ENCODE results near the gene F7. TPM values are rescaled to one million over a fixed set of nuclear protein-coding genes. Genes with fewer than 3 reads are reported as not detected.
"Not testable (repeated sequence)": the region's sequence is repeated elsewhere in the genome, so short reads cannot be mapped to it uniquely, and the experiment has no call there.

Gene F7
- total RNA-seq, 1 donor from 2014 or later, result 0.30 TPM

DNA sequence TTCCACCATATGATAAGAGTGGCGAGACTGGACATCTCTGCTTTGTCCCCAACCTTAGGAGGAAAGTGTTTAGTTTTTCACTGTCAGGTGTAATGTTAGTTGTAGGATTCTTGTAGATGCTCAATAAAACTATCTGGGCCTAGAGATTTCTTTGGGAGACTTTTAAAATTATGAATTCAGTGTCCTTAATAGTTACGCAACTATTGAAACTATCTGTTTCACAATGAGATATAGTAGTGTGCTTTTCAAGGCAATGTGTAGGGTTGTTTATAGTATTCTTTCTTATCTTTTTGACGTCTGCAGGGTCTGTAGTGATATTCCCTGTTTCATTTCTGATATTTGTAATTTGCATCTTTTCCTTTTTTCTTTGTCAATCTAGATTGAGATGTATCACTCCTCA lies 33.2 kb upstream of the F7 start:
- DNase-seq (ENCODE audit: low read depth), result no peak

DNA sequence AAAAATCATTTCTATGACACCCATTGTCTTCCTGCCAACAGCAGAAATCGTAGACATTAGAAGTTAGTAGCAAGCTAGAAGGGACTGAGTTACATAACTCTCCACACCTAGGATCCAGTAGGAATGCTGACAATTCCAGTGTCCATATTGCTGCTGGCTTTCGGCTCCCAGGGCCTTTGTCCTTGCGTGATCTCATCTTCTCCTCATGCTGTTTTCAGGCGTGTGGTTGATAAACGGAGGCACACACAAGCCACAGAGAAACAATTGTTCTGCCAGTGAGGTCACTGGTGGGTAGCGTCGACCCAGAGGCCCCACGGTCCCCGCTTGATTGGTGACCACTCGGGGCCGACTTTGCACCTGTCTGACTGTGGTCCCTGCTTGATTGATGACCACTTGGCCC lies 31.6 kb upstream of the F7 start:
- no peak for DNase-seq (ENCODE audit: low read depth)

DNA sequence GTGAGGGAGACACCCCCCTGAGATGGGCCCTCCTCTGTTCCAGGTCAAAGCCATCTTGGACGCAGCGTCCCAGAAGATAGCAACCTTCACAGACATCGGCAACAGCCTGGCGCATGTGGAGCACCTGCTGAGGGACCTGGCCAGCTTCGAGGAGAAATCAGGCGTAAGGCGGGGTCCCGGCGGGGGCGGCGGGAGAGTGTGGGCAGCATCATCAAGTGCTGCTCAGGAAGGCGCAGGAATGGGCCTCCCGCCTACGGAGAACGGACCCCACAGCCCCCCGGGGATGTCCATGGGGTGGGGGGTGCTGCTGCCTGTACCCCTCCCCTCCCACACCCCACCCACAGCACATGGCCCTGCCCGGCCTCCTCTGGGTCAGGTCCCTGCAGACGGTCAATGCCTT lies 31.2 kb upstream of the F7 start:
- DNase-seq (ENCODE audit: low read depth), result no peak

DNA sequence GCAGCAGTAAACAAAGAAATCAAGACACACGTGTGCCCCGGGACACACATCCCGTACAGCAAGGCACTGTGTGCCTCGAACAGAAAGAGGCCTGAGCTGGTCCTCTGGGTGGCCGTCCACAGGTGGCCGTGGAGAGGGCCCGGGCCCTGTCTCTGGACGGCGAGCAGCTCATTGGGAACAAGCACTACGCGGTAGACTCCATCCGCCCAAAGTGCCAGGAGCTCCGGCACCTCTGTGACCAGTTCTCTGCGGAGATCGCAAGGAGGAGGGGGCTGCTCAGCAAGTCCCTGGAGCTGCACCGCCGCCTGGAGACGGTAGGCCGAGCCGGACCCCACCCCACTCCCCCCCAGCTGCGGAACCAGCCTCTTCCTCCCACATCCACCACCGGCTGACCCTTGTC lies 30.7 kb upstream of the F7 start:
- DNase-seq (ENCODE audit: low read depth), result no peak

DNA sequence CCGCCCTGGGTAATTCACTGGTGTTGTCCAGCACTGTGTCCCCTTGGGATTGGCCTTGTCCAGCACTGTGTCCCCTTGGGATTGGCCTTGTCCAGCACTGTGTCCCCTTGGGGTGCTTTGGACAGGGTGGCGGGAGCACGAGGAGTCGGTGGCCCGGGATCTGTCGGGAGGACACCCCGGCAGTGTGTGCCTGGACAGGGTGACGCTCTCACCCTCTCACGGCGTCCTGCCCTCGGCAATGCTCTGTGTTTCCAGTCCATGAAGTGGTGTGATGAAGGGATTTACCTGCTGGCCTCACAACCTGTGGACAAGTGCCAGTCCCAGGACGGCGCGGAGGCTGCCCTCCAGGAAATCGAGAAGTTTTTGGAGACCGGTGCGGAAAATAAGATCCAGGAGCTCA lies 29.9 kb upstream of the F7 start:
- DNase-seq (ENCODE audit: low read depth), result no peak

DNA sequence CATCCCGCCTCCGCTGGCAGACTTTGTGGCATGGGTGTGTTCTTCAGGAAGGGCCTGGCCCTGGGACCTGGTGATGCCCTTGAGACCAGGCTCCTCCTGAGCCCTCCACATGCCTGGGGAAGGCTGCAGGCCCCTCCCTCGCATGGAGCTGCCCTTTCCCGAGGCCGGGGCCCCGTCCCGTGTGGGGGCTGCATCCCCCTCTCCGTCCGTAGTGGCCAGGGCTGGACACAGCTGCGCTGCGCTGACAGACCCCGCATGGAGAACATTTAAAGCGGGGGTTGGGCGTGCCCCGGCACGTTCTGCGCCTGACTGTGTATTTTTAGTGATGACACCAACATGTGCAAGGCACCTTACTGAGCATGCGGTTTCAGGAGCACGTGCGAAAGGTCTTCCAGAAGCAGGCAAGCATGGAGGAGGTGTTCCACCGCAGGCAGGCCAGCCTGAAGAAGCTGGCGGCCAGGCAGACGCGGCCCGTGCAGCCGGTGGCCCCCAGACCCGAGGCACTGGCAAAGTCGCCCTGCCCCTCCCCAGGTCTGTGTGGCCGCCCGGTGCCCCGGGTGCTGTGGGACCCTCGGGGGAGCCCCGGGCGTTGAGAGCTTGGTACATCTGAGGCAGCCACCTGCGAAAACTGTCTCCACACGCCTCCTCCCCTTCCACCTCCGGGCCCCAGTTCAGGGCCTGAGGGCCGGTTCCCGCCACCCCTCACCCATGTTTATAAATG lies 28.8 kb upstream of the F7 start:
- no peak for DNase-seq (ENCODE audit: low read depth)

DNA sequence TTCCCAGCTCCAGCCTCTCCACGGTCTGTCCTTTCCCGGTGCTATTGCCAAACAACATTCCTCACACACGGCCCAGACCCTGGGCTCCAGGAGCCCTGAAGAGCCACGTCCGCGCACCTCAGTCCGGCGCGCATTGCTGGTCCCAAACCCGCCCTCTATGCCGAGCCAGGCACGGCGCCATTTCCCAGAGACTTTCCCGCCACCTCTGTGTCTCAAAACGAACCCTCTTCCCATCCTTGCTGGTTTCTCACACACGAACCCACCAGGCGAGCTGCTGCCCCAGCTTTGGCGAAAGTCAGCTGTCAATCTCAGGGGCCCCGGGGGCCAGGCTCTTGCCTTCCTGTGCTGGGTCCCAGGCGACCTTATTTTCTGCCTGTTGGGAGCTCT lies 28.0 kb upstream of the F7 start:
- DNase-seq (ENCODE audit: low read depth), result no peak

DNA sequence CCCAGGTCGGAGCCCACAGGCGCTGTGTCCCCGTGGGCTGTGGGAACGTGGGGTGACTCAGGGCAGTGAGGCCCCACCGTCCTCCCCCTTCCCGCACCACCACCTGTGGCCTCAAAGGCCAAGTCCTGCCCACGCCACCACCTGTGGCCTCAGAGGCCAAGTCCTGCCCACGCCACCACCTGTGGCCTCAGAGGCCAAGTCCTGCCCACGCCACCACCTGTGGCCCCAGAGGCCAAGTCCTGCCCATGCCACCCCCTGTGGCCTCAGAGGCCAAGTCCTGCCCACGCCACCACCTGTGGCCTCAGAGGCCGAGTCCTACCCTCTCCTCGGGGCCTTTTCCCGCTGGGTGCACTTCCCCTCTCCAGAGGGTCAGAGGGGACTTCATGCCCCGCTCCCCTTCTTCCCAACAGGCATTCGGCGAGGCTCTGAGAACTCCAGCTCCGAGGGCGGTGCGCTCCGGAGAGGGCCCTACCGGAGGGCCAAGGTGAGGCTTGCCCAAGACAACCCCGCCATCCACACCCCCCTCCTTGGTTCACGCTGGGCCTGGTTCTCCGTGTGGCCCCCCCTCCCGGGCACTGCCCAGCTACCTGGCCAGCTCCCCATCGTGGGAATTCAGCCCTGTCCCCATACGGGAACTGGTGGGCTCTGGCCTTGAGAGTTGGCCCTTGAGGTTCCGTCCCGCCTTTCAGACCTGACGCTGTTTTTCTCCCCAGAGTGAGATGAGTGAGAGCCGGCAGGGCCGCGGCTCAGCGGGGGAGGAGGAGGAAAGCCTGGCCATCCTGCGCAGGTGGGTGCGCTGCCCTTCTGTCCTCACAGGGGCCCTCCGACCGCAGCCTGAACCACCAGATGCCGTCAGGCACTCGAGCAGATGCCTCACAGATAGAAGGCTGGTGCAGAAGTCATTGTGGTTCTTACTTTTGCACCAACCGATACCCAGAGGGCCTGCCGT lies 27.4 kb upstream of the F7 start:
- no peak for DNase-seq (ENCODE audit: low read depth)

DNA sequence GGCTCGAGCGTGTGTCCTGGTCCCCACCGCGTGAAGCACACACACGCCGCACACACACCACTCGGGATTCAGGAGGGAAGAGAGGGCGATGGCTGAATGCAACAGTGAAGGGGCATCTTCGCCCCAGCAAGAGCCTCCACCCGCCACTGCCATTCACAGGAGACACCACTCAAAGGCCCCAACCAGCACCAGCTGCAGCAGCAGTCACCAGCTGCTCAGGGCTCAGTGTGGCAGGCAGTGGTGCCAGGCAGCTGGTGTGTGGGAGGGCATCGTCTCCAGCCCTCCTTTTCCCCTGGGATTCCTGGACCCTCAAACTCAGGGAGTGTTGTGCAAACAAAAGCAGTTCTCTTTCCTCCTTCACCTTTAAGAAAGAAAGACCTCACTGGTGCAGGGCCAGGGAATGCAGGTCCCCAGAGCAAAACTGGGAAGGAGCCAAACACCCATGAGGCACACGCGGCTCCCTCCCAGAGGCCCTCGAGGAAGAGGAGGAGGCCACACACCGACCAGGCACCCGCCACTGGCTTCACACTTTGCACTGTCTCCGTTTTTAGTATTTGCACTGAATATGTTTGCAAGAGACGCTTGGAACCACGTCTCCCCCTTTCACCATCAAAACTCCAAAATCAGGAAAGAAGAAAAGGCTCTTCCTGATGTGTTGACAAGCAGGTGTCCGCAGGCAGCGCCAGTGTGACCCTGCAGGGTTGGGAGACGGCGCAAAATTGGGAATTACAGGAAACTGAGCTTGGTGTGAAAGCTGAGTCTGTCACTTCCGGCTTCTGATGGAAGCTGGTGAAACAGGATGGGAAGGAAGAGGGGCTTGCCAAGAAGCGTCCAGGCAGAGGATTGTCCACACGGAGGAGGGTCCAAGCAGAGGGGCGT lies 26.4 kb upstream of the F7 start:
- no peak for DNase-seq (ENCODE audit: low read depth)

DNA sequence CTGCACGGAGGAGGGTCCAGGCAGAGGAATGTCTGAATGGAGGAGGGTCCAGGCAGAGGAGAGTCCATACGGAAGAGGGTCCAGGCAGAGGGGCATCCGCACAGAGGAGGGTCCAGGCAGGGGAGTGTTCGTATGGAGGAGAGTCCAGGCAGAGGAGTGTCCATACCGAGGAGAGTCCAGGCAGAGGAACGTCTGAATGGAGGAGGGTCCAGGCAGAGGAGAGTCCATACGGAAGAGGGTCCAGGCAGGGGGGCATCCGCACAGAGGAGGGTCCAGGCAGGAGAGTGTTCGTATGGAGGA lies 25.9 kb upstream of the F7 start:
- not testable (repeated sequence) for DNase-seq (ENCODE audit: low read depth)

DNA sequence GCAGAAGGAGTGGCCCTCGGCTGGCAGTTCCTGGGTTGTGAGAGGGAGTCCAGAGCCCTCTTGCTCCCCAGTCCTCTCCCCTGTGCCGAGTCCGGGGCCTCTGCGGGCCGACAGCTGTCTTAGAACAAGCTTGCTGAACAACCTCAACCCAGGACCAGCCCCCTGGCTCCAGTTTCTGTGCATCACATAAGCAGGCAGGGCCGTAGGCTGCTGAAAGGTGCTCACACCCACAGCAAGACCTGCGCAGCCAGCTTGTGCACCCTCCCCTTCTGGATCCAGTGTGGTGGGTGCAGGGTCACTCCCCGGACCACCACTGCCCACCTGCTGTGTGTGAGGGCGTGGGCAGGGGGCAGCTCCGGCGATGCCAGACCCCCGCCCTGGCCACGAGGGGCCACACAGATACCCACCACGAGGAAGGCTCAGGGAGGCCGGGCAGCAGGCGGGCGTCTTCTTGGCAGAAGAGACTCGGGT lies 25.2 kb upstream of the F7 start:
- no peak for DNase-seq (ENCODE audit: low read depth)

DNA sequence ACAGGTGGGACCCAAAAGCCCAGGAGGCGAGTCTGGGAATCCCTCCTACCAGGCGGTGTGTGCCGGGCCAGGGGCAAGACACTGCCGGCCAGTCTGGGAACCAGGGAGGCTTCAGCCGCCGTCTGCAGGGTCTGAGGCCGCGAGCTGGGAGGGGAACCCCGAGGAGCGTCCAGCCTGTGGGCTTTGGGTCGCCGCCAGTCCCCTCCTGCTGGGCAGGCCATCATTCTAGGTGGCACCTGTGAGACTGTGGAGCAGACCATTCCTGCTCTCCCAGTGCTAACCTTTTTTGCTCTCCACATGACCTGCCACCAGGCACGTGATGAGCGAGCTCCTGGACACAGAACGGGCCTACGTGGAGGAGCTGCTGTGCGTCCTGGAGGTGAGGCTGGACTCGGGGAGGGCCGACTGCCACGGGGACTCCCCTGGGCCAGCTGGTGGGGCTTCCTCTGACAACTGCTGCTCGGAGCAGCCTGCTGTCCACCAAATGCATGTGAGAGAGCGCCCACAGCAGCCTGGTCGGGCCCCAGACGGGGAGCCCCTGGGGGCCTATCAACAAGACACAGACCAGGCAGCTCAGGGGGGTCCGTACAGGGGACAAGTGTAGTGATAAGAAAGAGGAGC lies 24.6 kb upstream of the F7 start:
- no peak for DNase-seq (ENCODE audit: low read depth)

DNA sequence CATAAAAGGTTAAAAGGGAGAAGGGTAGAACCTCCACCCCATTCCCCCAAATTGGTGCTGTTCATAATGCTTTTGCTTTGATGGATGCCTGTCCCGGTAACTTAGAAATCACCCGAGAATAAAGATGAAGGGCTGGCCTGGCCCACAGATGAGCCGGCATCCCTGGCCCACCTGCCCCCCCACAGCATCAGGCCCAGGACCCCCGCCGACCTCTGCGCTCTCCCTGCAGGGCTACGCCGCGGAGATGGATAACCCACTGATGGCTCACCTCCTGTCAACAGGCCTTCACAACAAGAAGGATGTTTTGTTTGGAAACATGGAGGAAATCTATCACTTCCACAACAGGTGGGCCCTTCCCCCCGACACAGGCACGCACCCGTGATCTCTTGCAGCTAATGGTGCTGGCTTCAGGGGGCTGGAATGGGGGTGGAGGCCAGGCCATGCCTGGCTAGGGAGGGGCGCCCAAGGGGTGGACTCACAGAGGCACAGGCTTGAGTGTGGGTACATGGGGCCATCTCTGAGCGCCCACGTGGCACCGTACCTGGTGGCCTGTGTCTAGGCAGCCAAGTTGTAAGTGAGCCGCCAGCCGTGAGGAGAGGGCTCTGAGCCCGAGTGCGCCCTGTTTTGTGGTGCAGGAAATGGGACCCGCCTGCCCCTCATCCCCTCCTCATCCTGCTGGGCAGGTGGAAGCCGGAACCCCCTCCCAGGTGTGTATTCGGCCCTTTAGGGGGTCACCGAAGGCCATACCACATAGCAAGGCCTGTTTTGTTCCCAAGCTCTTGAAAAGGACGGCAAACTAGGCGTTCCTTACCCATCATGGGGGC lies 23.2 kb upstream of the F7 start:
- DNase-seq (ENCODE audit: low read depth), result no peak

DNA sequence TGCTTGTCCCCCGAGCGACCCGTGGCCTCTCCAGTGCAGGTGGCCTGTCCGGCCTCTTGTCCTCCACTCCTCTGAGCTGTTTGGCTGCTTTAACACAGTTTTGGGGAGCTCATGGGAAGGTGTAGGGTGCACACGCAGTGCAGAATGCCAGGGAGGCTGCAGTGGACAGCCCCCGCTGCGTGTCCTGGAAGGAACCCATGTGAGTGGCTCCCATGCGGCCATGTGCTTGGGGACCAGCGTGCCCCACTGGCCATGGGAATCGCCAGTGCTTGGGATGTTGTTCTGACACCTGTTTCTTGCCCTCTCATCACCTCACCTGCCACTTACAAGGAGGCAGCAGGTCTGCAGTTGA lies 22.6 kb upstream of the F7 start:
- DNase-seq (ENCODE audit: low read depth), result no peak

DNA sequence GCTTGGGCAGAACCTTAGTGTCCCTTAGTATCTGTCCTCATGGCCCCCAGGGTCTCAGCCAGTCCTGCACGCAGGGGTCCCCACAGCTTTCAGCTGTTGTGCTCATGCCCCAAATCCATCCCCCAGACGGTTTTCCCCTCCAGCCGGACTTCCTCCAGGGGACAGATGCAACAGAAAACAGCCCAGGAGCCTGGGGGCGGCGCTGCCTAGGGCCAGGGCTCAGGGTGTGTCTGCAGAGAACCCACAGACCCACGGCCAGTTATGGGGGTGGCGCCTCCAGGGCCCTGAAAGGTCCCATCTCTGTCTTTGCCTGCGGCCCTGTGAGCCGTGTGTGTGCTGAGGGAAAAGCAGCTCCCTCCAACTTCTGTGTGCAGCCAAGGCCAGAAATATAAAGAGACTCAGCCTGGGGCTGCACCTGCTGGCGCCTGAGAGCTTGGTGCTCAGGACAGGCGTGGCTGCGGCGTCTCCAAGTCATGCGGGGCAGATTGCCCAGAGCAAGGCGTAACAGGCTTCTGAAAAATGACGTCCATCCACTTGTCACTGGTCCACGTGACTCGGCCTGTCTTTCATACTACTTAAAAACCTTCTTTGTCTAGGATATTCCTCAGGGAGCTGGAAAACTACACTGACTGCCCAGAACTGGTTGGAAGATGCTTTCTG lies 22.1 kb upstream of the F7 start:
- no peak for DNase-seq (ENCODE audit: low read depth)

DNA sequence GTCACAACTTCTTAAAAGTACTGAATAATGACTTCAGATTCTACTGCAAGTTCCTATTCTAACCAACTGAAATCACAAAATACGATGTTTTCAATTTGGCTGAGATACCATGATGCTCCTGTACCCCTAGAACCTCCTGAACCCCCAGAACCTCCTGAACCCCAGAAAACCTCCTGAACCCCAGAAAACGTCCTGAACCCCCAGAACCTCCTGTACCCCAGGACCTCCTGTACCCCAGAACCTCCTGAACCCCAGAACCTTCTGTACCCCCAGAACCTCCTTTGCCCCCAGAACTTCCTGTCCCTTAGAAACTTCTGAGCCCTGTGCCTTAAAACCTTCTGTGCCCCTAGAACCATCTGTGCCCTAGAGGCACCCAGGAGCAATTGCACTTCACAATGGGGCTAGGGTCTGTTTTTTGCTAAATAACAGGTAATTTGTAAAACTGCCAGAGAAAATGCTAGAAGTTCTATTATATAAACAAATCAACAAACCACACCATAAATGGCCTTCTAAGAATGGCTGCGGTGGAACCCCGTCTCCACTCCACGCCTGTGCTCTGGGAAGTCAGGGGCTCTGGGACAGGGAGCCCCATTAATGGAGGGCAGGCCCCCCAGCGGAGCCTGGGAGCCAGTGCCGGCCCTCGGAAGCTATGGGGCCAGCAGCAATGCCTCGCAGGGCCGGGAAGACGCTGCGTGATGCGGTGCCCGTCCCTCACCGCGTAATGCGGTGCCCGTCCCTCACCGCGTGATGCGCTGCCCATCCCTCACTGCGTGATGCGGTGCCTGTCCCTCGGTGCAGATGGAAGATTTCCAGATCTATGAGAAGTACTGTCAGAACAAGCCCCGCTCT lies 21.3 kb upstream of the F7 start:
- no peak for DNase-seq (ENCODE audit: low read depth)

DNA sequence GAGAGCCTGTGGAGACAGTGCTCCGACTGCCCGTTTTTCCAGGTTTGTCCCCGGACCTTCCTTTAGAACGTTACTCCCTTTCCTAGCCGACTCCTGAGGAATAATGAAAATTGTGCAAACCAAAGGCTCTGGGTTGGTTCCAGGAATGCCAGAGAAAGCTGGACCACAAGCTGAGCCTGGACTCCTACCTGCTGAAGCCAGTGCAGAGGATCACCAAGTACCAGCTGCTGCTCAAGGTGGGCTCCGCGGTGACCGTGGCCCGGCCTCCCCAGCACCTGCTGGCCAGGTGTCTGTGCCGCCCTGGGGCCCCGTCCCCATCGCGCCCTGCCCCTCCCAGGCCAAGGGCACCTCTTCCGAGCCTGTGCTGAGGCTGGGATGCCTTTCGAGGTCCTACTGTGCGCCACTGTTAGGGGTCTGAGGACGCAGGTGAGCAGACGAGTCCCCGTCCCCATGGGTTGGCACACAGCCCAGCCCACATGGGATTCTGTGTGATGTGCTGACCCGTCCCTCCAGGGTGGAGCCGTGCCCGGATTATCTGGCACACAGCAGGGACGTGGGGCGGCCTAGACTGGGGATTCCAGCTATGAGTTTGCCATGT lies 20.5 kb upstream of the F7 start:
- DNase-seq (ENCODE audit: low read depth), result no peak

DNA sequence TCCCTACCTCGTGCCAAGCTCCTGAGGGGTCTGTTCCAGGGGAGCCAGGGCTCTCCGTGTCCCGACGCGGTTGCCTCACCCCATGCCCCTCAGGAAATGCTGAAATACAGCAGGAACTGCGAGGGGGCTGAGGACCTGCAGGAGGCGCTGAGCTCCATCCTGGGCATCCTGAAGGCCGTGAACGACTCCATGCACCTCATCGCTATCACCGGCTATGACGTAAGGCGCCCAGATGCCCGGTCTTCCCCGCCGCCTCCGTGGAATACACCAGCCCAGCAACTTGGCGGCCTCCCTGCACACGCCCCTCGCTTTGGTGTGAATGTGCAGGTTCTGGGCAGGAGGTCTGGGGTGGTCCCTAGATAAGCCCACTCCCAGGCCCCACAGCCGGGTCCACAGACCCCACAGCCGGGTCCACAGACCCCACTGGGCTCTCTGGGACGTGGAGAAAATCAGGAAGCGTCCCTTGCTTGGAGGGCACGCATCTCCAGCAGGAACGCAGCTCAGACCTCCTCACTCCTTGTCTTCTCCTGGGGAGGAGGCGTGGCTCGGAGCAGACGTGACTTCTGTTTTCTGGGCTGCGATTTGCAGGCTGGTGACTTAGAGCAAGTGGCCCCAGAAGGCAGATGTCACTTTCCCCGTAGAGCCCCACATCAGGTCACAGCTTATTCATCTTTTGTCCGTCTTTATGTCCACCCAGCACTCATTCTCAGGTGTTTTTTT lies 19.4 kb upstream of the F7 start:
- DNase-seq (ENCODE audit: low read depth), result no peak

Data from renal cortical epithelial cell (primary cell).